SK-N-SH (cell line): Measurements from ENCODE around the gene MTCL3.

Source experiments
- CTCF ChIA-PET: fragments of 300-600, 350-600 bp; formaldehyde crosslinking; extraction: SDS; loops from one replicate; lab custom pipeline; 2021; lab: Yijun Ruan, JAX
- POLR2A ChIA-PET: fragments of 350-600 bp; sonication (Branson Sonifier 250); formaldehyde crosslinking; extraction: SDS; loops from one replicate; lab custom pipeline; 2020; ENCODE audit warnings: antibody characterized with exemption, inconsistent platforms; lab: Yijun Ruan, JAX
- DNase-seq: peaks from one replicate; pipeline ENCODE4 v3.0.0; 2012
- H2AFZ ChIP-seq: fragments of 200-600 bp; sonication (generic); 2 replicates; pipeline ENCODE4 v1.8.1; 2016; ENCODE audit warnings: antibody characterized with exemption, mild to moderate bottlenecking, low read depth
- H3F3A ChIP-seq: fragments of 200-600 bp; sonication (generic); replicated peaks from 2 replicates; pipeline ENCODE3; 2016; ENCODE audit warnings: antibody characterized with exemption, mild to moderate bottlenecking; ENCODE audit not compliant: insufficient read depth
- H3K27ac ChIP-seq, 2 experiments: fragments of 200-500 bp in 1 of 2; fragments of 200-600 bp in 1 of 2; sonication (Bioruptor generic) in 1 of 2; sonication (generic), shearing (Covaris generic) in 1 of 2; 2 replicates each; pipeline versions ENCODE4 v1.5.1 to v1.6.1; 2014 to 2016; ENCODE audit warnings: low read depth in 2 of 2, inconsistent platforms in 1 of 2, low read length in 1 of 2, mild to moderate bottlenecking in 1 of 2, mixed read lengths in 1 of 2
- H3K27me3 ChIP-seq: fragments of 200-600 bp; sonication (generic), shearing (Covaris generic); 2 replicates; pipeline ENCODE4 v1.6.1; 2016; ENCODE audit warnings: mixed run types; ENCODE audit not compliant: insufficient read depth
- H3K36me3 ChIP-seq, 2 experiments: fragments of 200-500 bp in 1 of 2; fragments of 200-600 bp in 1 of 2; sonication (Bioruptor generic) in 1 of 2; sonication (generic) in 1 of 2; replicated peaks in 1 of 2; 2 replicates each; pipeline versions ENCODE3 to v1.5.1; 2014 to 2016; ENCODE audit warnings: low read length in 1 of 2, mild to moderate bottlenecking in 1 of 2; ENCODE audit not compliant: insufficient read depth in 2 of 2, control insufficient read depth in 1 of 2
- H3K4me1 ChIP-seq, 2 experiments: fragments of 200-500 bp in 1 of 2; fragments of 200-600 bp in 1 of 2; sonication (Bioruptor generic) in 1 of 2; sonication (generic), shearing (Covaris generic) in 1 of 2; 2 replicates each; pipeline versions ENCODE4 v1.5.1 to v1.6.1; 2014 to 2016; ENCODE audit warnings: low read depth in 1 of 2, low read length in 1 of 2, mixed run types in 1 of 2; ENCODE audit not compliant: insufficient read depth in 2 of 2, control insufficient read depth in 1 of 2
- H3K4me2 ChIP-seq: fragments of 200-600 bp; sonication (generic), shearing (Covaris generic); 2 replicates; pipeline ENCODE4 v1.6.1; 2017; ENCODE audit warnings: mixed run types
- H3K4me3 ChIP-seq, 2 experiments: fragments of 200-500 bp in 1 of 2; fragments of 200-600 bp in 1 of 2; sonication (Bioruptor generic) in 1 of 2; sonication (generic), shearing (Covaris generic) in 1 of 2; 2 replicates each; pipeline versions ENCODE4 v1.5.1 to v1.8.1; 2014 to 2016; ENCODE audit warnings: low read depth in 2 of 2, inconsistent platforms in 1 of 2, low read length in 1 of 2, mild to moderate bottlenecking in 1 of 2, mixed read lengths in 1 of 2, moderate library complexity in 1 of 2
- H3K79me2 ChIP-seq: fragments of 200-600 bp; sonication (generic); 2 replicates; pipeline ENCODE4 v1.8.1; 2017; ENCODE audit warnings: mild to moderate bottlenecking; ENCODE audit not compliant: insufficient read depth
- H3K9ac ChIP-seq: fragments of 200-600 bp; sonication (generic); 2 replicates; pipeline ENCODE4 v1.6.1; 2017; ENCODE audit warnings: mixed run types
- H3K9me2 ChIP-seq: fragments of 200-600 bp; sonication (generic); 2 replicates; pipeline ENCODE4 v1.6.1; 2017; ENCODE audit warnings: mixed run types
- H3K9me3 ChIP-seq: fragments of 200-600 bp; sonication (generic); 2 replicates; pipeline ENCODE4 v1.6.1; 2017; ENCODE audit warnings: mixed run types, mild to moderate bottlenecking, moderate library complexity
- H4K20me1 ChIP-seq: fragments of 200-600 bp; sonication (generic); 2 replicates; pipeline ENCODE4 v1.6.1; 2017; ENCODE audit warnings: mild to moderate bottlenecking, mixed run types; ENCODE audit not compliant: insufficient read depth
- CHD2 ChIP-seq: fragments of 150-350 bp; IDR thresholded peaks from 2 replicates; pipeline ENCODE4 v1.6.1; 2018; ENCODE audit warnings: low read length; ENCODE audit not compliant: partially characterized antibody
- CTCF ChIP-seq: fragments of 200-600 bp; sonication (generic); IDR thresholded peaks from 2 replicates; pipeline ENCODE4 v1.6.1; 2017; ENCODE audit warnings: antibody characterized with exemption, mild to moderate bottlenecking, moderate library complexity
- ELF1 ChIP-seq: IDR thresholded peaks from 2 replicates; pipeline ENCODE4 v1.4.0; 2012
- EP300 ChIP-seq, 2 experiments: IDR thresholded peaks; 2 replicates each; pipeline versions ENCODE4 v1.4.0 to v1.6.1; 2012; ENCODE audit warnings: borderline replicate concordance in 1 of 2, low read depth in 1 of 2, low read length in 1 of 2
- EZH2phosphoT487 ChIP-seq: fragments of 200-600 bp; sonication (generic); IDR thresholded peaks from 2 replicates; pipeline ENCODE4 v1.6.1; 2017; ENCODE audit warnings: low read depth, mixed run types, mild to moderate bottlenecking, antibody characterized with exemption, moderate library complexity, borderline replicate concordance
- FOSL2 ChIP-seq: IDR thresholded peaks from 2 replicates; pipeline ENCODE4 v1.4.0; 2012; ENCODE audit warnings: low read depth, mild to moderate bottlenecking, moderate library complexity, borderline replicate concordance
- FOXM1 ChIP-seq: IDR thresholded peaks from 2 replicates; pipeline ENCODE4 v1.4.0; 2012; ENCODE audit warnings: low read depth, mild to moderate bottlenecking
- MXI1 ChIP-seq: IDR thresholded peaks from 2 replicates; pipeline ENCODE4 v1.6.1; 2012; ENCODE audit warnings: mild to moderate bottlenecking, low read depth, low read length, improper control_type of control experiment
- PBX3 ChIP-seq: IDR thresholded peaks from 2 replicates; pipeline ENCODE4; 2012
- POLR2AphosphoS5 ChIP-seq: IDR thresholded peaks from 2 replicates; pipeline ENCODE4 v1.6.1; 2012; ENCODE audit warnings: low read depth, low read length
- RAD21 ChIP-seq: IDR thresholded peaks from 2 replicates; pipeline ENCODE4 v1.6.1; 2012; ENCODE audit warnings: mild to moderate bottlenecking, low read length
- RCOR1 ChIP-seq: fragments of 150-350 bp; IDR thresholded peaks from 2 replicates; pipeline ENCODE4 v1.6.1; 2017; ENCODE audit warnings: antibody characterized with exemption, low read length
- RFX5 ChIP-seq: IDR thresholded peaks from 2 replicates; pipeline ENCODE4 v1.6.1; 2012; ENCODE audit warnings: mild to moderate bottlenecking, improper control_type of control experiment, low read length
- RXRA ChIP-seq: IDR thresholded peaks from 2 replicates; pipeline ENCODE4 v1.4.0; 2012; ENCODE audit warnings: low read depth, mild to moderate bottlenecking, borderline replicate concordance
- SIN3A ChIP-seq: IDR thresholded peaks from 2 replicates; pipeline ENCODE4 v1.6.1; 2012; ENCODE audit warnings: low read depth, mild to moderate bottlenecking, low read length, moderate library complexity, borderline replicate concordance
- TEAD4 ChIP-seq: IDR thresholded peaks from 2 replicates; pipeline ENCODE4 v1.4.0; 2012; ENCODE audit warnings: mild to moderate bottlenecking, borderline replicate concordance; ENCODE audit not compliant: insufficient read depth
- USF2 ChIP-seq: fragments of 150-350 bp; IDR thresholded peaks from 2 replicates; pipeline ENCODE4 v1.6.1; 2017; ENCODE audit warnings: antibody characterized with exemption, low read length, low read depth, borderline replicate concordance
- YY1 ChIP-seq: IDR thresholded peaks from 2 replicates; pipeline ENCODE4 v1.4.0; 2012; ENCODE audit warnings: low read depth, mild to moderate bottlenecking
- WGBS: methylation state at CpG from one replicate; pipeline ENCODE4 v1.1.6; 2017; ENCODE audit warnings: low lambda C conversion rate; 5-methylcytosine and 5-hydroxymethylcytosine counted together

MTCL3 gene

DNA sequence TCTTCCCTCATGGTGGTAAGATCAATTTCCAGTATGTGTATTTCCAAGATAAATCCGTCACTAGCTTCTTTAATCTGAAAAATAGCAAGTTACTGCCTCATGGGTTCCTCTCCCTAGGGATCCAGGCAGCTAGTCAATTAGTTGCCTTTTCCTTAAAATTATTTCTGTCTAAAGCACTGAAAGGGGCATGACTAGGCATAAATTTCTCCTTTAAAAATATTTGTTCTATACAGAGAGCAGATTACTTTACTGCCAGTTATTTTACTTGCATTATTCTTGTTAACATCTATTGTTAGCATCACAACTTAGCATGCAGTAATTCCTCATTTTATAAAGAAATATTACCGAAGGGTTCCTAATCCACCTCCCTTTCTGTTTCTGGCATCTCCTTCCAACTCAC, 1.4 kb downstream of the MTCL3 start:
- Histone ChIP-seq H3F3A (peaks cover 16% of the 10 kb centered on the region), H3K36me3 (peaks cover 12 to 13% of the 10 kb centered on the region in 2 experiments), H3K4me2 (peak overlapping the region; percentile 85)
- POLR2A ChIA-PET: interaction anchor here (1.8 kb wide), 1 partner anchor 15 kb away, joined by 9 read pairs; no protein-coding TSS in a partner anchor
- no peak for TF ChIP-seq RFX5
- no peak for TF ChIP-seq POLR2AphosphoS5
- no peak for TF ChIP-seq CHD2
- no peak for TF ChIP-seq FOXM1
- TF ChIP-seq ELF1: no peak
- no peak for TF ChIP-seq FOSL2
- no peak for TF ChIP-seq TEAD4
- no peak for TF ChIP-seq RXRA
- no peak for TF ChIP-seq USF2
- no peak for TF ChIP-seq CTCF
- TF ChIP-seq, all 33 proteins: peak for 0
- Histone ChIP-seq H3K27me3 (no peaks in the 10 kb centered on the region), H3K79me2 (peaks cover 6% of the 10 kb centered on the region), H4K20me1 (no peaks in the 10 kb centered on the region), H3K4me3 (peak overlapping the region; percentile 68 to 76), H3K9me2 (0 out of 2 replicates have a peak, but pooled peaks cover 4% of the 10 kb centered on the region), H3K9me3 (no peaks in the 10 kb centered on the region), H3K27ac (peak overlapping the region; percentile 71 to 98), H2AFZ (0 out of 2 replicates have a peak overlapping the region, but pooled peaks have one; percentile 89), H3K4me1 (peaks cover 4 to 17% of the 10 kb centered on the region in 2 experiments; a peak in 3 of 4 replicates), H3K9ac (peak overlapping the region; percentile 69; the same call in 1 of the 2 replicates)
- 18% methylated on average over 2 of the region's 2 CpGs for WGBS
- DNase-seq: no peak
- CTCF ChIA-PET: interaction anchor here (0.9 to 12.5 kb wide), 12 partner anchors 11 to 252 kb away, joined by 3 to 163 read pairs (median 12); no protein-coding TSS in a partner anchor

- Histone ChIP-seq H3K4me2 (peak overlapping the region; percentile 85), H3K9me3 (no peaks in the 10 kb centered on the region), H3F3A (peaks cover 16% of the 10 kb centered on the region), H3K79me2 (peaks cover 6% of the 10 kb centered on the region), H3K27me3 (no peaks in the 10 kb centered on the region), H3K4me1 (peaks cover 4 to 17% of the 10 kb centered on the region in 2 experiments; a peak in 3 of 4 replicates), H3K36me3 (peaks cover 20 to 22% of the 10 kb centered on the region in 2 experiments), H3K9me2 (0 out of 2 replicates have a peak, but pooled peaks cover 4% of the 10 kb centered on the region), H3K9ac (no peak overlapping the region; the same call in 1 of the 2 replicates), H3K27ac (peak overlapping the region; percentile 11 to 85; a peak in 3 of 4 replicates), H2AFZ (0 out of 2 replicates have a peak overlapping the region, but pooled peaks have one; percentile 43), H3K4me3 (peak overlapping the region; percentile 68 to 78), H4K20me1 (no peaks in the 10 kb centered on the region)
- peak; percentile 71 for DNase-seq
- ChIA-PET CTCF (interaction anchor here (0.5 to 12.5 kb wide), 47 partner anchors 12 to 1727 kb away, joined by 3 to 163 read pairs (median 5); partner anchors contain the start of genes ECHDC1, KIAA0408 and NCOA7), POLR2A (interaction anchor here (1.3 to 1.8 kb wide), 3 partner anchors 10 to 251 kb away, joined by 3 to 8 read pairs (median 6); no protein-coding TSS in a partner anchor)
- no peak for TF ChIP-seq POLR2AphosphoS5
- no peak for TF ChIP-seq RCOR1
- peak; percentile 76 for TF ChIP-seq MXI1
- TF ChIP-seq FOSL2: no peak
- peak; percentile 83; the same call in 1 of the 2 replicates for TF ChIP-seq SIN3A
- peak; percentile 84 for TF ChIP-seq CTCF
- peak; percentile 73 for TF ChIP-seq PBX3
- TF ChIP-seq EP300 (IDR thresholded peaks at IDR 0.05; ENCODE audit: borderline replicate concordance in 1 of 2, low read depth in 1 of 2, low read length in 1 of 2): no peak
- no peak for TF ChIP-seq FOXM1
- TF ChIP-seq YY1: peak; percentile 62; the same call in 1 of the 2 replicates
- 0 out of 2 replicates have a peak, but pooled peaks have one; percentile 23 for TF ChIP-seq RAD21
- no peak for TF ChIP-seq EZH2phosphoT487
- 2% methylated on average over 6 of the region's 6 CpGs for WGBS
These were observed 2.4 kb downstream of the MTCL3 start for GRCh38 chr6:127516662-127517273.
